Measurements from ENCODE around the gene IL9. TPM values are rescaled to one million over a fixed set of nuclear protein-coding genes. Genes with fewer than 3 reads are reported as not detected.

The IL9 gene
- total and polyA plus RNA-seq, 2 of the 13 experiments (the other 11 are each of a cell fraction or from before 2014, with no cell fraction given), result not detected

GRCh38 chr5:135930029-135930948 lies 34.6 kb upstream of the IL9 start (continued):
- TF ChIP-seq ZBTB40 (IDR thresholded peaks at IDR 0.05) (no peak), ZBTB40 (CRISPR knock-in tag; IDR thresholded peaks at IDR 0.05) (peak; percentile 57; the same call in 1 of the 2 replicates), THAP9 (CRISPR knock-in tag; IDR thresholded peaks at IDR 0.05; ENCODE audit: borderline replicate concordance) (no peak; the same call in 1 of the 2 replicates), ZNF703 (CRISPR knock-in tag; IDR thresholded peaks at IDR 0.05; ENCODE audit: borderline replicate concordance) (no peak), ZNF124 (CRISPR knock-in tag; IDR thresholded peaks at IDR 0.05) (no peak), CTCF (CRISPR knock-in tag; IDR thresholded peaks at IDR 0.05) (peak; percentile 45), THRA (CRISPR knock-in tag; IDR thresholded peaks at IDR 0.05; ENCODE audit: borderline replicate concordance) (0 out of 2 replicates have a peak, but pooled peaks have one; percentile 26), ERF (CRISPR knock-in tag; IDR thresholded peaks at IDR 0.05) (0 out of 2 replicates have a peak, but pooled peaks have one; percentile 28), RBFOX2 (IDR thresholded peaks at IDR 0.05; ENCODE audit: low read depth, low read length) (peak; percentile 84), DBP (CRISPR knock-in tag; IDR thresholded peaks at IDR 0.05; ENCODE audit: not compliant biosample characterization) (no peak), ZNF20 (CRISPR knock-in tag; IDR thresholded peaks at IDR 0.05) (no peak)
